HG02852 (cell line): ENCODE results near the gene CYTH2.
"Not testable (repeated sequence)": the region's sequence is repeated elsewhere in the genome, so short reads cannot be mapped to it uniquely, and the experiment has no call there.

Experiments used
- ATAC-seq: cut with Tn5 transposase; IDR thresholded peaks from one replicate; pipeline ENCODE4 v1.9.1; 2021; ENCODE audit warnings: mild to moderate bottlenecking, moderate library complexity; ENCODE audit not compliant: unreplicated experiment

Gene CYTH2

DNA sequence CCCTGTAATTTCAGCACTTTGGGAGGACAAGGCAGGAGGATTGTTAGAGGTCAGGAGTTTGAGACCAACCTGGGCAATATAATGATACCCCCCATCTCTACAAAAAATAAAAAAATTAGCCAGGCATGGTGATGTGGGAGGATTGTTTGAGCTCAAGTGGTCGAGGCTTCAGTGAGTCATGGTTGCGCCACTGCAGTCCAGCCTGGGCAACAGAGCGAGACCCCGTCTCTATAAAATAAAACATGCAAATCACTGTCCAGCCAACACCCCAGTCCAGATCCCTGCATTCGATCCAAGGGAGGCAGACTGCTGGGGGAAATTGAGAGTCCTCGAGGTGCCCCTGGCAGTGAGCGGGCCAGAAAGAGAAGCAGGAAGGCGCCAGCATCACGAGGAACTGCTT, 7.0 kb downstream of the CYTH2 start:
- no peak for ATAC-seq

GRCh38 chr19:48477067-48477685, 8.0 kb downstream of the CYTH2 start:
- no peak for ATAC-seq

DNA sequence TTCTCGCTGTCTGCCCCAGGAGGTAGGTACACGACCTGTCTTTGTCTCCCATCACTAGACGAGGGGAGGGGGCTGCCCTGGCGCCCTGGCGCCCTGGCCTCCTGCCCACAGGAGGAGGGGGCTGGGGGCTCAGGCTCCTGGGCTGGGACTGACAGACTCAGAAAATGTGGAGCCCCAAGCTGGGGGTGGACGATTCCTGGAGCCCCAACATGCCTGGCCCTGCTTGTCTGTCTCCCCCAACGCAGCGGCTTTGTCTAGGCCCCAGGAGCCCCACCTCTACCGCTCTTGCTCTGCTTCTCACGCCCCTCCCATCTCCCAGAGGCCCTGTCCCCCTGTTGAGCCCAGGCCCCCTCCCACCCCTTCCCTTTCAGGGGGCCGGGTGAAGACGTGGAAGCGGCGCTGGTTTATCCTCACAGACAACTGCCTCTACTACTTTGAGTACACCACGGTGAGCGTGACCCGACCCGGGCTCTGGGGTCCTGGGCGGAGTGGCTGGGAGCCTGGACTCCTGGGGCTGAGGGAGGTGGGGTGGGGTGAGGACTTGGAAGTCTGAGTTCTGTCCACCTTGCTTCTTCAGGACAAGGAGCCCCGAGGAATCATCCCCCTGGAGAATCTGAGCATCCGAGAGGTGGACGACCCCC, 8.6 kb downstream of the CYTH2 start:
- no peak for ATAC-seq

- ATAC-seq, result no peak
These were observed 9.4 kb downstream of the CYTH2 start for GRCh38 chr19:48478339-48479256.

GRCh38 chr19:48479686-48480085, 10.5 kb downstream of the CYTH2 start:
- no peak for ATAC-seq

GRCh38 chr19:48480183-48480557, 11.0 kb downstream of the CYTH2 start:
- no peak for ATAC-seq

DNA sequence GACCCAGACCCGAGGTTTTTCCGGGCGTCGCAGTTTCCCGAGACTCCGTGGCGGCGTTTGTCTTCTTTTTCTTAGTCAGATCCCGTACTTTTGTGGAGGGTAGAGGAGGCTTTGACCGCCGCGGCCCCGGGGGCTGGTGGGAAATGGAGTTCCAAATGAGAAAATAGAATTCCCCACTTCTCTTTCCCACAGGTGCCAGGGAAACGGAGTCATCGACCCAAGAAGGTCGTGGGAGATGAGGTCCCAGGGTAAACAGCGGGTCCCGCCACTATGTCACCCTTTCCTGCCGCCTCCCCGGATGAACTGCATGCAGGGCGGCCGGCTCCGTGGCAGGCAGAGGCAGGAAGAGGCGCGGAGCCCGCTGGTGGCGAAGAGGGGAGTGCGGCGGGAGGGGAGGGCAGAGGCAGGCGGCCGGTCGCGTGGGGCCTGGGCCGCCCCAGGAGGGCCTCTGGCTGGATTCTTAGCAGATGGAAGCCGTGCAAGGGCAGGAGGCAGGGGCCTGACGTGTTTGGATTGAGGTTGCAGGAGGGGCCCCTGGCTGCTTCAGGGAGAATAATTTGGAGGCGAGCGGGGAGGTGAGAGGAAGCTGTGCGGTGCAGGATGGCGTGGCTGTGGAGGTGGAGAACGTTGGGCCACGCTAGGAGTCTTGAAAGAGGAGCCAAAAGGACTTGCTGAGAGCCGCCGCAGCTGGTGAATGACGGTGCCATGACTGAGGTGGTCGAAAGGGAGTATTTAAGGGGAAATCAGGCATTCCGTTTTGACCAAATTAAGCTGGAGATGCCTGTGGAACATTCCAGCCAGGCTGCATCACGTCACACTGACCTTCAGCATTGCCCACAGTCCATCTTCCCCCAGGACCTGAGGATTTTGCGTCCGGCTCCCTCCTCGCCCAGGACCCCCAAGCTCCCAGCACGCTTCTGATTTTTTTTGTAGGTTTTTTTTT, 11.7 kb downstream of the CYTH2 start:
- ATAC-seq, result no peak

GRCh38 chr19:48481846-48482639, 12.9 kb downstream of the CYTH2 start:
- ATAC-seq, result no peak

DNA sequence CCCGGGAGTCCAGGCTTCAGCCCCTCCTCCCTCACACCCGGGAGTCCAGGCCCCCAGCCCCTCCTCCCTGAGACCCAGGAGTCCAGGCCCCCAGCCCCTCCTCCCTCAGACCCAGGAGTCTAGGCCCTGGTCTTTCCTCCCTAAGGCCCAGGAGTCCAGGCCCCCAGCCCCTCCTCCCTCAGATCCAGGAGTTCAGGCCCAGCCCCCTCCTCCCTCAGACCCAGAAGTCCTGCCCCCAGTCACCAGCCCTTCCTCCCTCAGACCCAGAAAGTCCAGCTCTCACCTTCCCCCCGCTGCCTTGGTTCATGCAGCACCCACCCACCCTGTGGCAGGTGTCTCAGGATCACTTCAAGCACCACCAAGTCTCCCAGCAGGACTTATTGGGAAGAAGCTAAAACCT, 14.1 kb downstream of the CYTH2 start:
- ATAC-seq, result no peak

GRCh38 chr19:48484247-48484893, 15.2 kb downstream of the CYTH2 start:
- no peak for ATAC-seq

DNA sequence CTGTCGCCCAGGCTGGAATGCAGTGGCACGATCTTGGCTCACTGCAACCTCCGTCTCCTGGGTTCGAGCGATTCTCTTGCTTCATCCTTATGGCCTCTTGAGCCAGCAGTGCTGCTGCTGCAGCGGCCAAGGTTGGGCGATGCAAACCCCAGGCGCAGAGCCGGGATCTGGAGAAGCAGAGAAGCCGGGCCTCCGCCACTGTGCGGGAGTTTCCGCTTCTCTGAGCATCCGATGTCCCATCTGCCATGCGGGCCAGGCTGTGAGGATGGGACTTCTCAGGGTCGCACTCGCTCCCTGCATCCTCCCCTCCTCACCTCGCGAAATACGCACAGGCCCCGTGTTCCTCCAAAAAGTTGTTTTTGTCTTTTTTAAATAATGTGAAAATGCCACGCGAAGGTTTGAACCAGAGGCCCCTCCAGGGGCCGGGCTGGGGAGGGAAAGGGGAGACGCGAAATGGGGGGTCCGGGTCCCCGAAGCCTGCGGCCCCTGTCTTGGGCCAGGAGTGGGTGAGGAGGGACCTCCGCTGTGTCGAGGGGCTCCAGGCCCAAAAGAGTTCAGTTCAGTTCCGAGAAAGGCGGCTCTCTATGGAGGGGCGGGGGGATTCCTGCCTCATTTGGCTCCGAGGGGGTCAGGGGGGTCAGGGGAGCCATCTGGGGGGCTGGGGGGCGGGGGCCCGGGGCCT, 15.9 kb downstream of the CYTH2 start:
- ATAC-seq, result no peak

- not testable (repeated sequence) for ATAC-seq
These were observed 17.5 kb downstream of the CYTH2 start for GRCh38 chr19:48486706-48487105.

DNA sequence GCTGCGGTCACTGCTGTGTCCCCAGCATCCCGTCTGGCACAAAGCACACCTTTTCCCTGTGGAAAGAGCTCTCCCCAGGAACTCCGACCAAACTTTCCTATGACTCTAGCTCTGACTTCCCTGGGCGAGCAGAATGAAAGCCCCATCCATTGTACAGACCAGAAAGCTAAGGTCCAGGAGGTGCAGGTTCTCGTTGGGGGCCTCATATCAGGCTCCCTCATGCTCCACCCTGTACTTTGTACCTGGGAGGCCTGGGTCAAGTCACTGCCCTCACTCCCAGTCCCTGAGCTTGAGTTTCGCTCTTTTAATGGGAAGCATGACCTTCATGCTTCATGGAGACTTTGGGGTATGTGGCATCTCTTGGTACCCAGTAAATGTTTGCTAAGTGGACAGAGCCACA, 18.4 kb downstream of the CYTH2 start:
- ATAC-seq, result no peak

- no peak for ATAC-seq
These were observed 18.8 kb downstream of the CYTH2 start for GRCh38 chr19:48487948-48488347.

DNA sequence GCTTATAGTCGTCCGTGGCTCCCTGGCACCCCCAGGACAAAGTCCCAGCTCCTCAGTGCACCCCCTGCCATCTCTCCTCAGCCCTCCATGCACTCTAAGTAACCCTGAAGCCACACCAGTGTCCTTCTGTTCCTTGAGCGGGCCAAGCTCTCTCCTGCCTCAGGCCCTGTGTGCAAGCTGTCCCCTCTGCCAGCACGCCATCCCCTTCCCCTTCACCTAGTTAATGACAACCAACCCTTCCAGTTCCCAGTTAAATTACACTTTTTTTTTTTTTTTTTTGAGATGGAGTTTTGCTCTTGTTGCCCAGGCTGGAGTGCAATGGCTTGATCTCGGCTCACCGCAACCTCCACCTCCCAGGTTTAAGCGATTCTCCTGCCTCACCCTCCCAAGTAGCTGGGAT, 19.3 kb downstream of the CYTH2 start:
- ATAC-seq, result not testable (repeated sequence)

DNA sequence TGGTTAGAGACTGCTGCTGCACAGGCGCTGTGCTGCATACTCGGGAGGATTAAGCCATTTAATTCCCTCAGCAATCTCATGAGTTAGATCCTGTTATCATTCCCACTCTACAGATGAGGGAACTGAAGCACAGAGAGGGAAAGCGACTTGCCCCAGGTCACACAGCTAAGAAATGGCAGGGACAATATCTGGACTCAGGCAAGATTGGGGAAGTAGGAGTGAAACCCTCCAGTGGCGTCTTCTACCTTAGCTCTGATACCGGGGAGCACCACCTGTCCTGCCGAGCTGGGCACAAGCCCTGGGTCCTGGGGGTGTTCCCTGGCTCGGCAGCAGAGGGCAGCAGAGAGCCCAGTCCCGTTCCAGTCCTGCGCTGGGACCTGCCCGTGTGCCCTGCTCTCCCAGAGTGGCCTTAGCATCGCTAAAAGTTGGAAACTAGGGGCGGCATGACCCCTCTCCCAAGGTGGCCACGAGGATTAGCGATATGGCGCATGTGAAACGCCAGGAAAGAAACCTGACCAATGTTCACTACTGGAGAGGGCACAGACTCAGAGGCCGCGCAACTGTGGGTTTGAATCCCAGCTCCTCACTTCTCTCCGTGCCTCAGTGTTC, 20.5 kb downstream of the CYTH2 start:
- no peak for ATAC-seq

DNA sequence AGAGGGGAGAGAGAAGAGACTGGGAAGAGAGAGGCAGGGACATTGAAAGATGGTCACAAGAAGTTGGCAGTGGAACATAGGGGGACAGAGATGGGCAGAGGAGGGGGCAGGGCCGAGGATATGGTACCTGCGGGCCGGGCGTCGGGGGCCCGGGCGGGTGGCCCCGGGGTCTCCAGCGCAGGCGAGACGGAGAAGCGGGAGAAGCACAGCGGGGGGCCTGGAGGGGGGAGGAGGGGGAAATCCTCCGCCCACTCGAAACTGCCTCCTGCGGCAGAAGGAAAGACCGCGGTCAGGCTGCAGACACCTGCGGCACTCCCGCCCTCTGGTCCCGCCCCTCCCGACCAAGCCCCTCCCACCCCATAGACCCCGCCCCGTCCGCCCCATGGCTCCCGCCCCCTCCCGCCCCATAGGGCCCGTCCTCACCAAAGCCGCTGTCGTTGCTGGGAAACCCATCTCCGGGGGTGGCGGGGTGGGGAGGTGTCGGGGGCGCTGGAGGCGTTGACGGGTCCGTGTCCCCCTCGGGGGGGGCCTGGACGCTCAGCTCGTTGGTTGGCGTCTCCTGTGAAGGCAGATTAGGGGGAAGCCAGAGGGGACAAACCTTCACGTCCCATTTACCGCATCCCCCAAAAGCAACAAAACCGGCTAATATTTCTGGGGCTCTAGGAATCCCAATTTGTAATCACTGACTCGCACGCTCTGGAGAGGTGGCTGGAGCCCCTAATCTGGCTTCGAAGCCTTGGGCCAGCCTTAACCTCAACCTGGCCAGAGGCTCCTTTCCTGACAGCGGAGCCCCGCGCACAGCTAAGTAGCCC, 22.0 kb downstream of the CYTH2 start:
- ATAC-seq, result no peak

GRCh38 chr19:48491793-48492123, 22.6 kb downstream of the CYTH2 start:
- no peak for ATAC-seq
